Peyer's patch (tissue), 4 donors: ENCODE results near the gene SPNS3.

ENCODE experiments used
- CTCF ChIP-seq, 6 experiments: fragments of 450-650 bp in 4 of 6; fragments of 200-600 bp in 2 of 6; sonication (generic) in 1 of 6; IDR thresholded peaks; one replicate each; pipeline ENCODE4 v1.5.1; 2017 to 2019; ENCODE audit warnings: antibody characterized with exemption in 6 of 6, mild to moderate bottlenecking in 3 of 6, moderate library complexity in 1 of 6
- POLR2A ChIP-seq, 2 donors: fragments of 450-650 bp; IDR thresholded peaks; one replicate each; pipeline ENCODE4 v1.5.1; 2017; ENCODE audit warnings: antibody characterized with exemption in 2 of 2, mild to moderate bottlenecking in 2 of 2, moderate library complexity in 2 of 2

- TF ChIP-seq CTCF (IDR thresholded peaks at IDR 0.05) (no peak), POLR2A (IDR thresholded peaks at IDR 0.05) (no peak)
Observed at GRCh38 chr17:4465786-4466185, 32.0 kb downstream of the SPNS3 start.
